ENCODE measurements around the gene SIX4.

Gene SIX4

GRCh38 chr14:60721326-60722106 lies 2.6 kb downstream of the SIX4 start:
- peak; percentile 53 for DNase-seq

- no peak for DNase-seq
These were observed 3.2 kb downstream of the SIX4 start for GRCh38 chr14:60720962-60721325.

- no peak for DNase-seq
These were observed 3.8 kb downstream of the SIX4 start for GRCh38 chr14:60720391-60720790.

DNA sequence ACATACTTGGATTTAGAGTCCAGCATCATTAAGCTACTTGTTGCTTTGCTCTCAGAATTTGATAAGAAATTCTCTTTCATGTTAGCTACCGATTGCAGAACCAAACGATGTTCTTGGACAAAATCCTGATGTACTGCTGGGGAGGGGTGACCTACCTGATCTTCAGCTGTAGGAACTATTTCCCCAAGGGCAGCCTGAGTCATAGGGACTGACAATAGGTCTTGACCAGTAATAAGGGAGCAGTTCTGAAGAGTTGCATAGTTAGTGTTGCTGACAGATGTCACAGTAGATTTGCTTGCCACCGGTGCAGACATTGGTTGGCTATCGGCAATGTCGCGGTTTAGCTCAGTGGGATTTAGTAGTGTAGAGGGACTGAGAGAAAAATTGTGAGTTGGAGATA lies 10.6 kb downstream of the SIX4 start:
- DNase-seq = no peak

DNA sequence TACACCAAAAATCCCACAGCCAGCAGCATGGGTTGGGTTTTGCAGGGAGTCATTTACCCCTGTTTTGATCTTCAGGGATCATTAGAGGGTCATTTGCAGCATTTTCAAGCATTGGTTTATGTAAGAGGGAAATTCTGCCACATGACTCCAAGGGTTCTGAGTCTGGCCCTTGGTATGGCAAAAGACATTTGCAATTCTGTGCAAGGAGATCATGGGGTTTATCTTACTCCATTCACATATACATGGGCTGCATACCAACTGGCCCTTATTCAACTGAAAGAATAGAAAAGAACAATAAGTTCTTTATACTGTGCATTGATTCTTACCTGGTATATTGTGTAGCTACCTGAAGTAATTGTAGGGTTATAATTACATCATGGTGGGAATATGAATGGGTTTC lies 13.7 kb downstream of the SIX4 start:
- no peak for DNase-seq

DNA sequence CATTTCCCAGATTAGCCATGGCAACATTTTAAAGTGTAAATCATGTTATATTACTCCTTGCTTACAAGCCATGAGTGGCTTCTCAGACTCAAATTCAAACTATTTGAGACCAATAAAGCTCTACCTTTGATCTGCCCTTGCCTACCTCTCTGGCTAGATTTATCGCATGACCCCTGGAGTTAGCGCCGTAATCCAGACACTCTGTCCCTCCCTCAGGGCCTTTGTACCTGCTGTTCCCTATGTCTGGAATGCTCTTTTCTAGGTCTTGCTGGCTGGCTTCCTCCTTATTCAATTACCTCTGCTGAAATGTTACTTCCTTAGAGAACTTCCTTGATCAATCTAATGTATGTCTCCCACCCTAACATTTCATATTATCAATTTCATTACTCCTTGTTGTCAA lies 16.3 kb downstream of the SIX4 start:
- no peak for DNase-seq

DNA sequence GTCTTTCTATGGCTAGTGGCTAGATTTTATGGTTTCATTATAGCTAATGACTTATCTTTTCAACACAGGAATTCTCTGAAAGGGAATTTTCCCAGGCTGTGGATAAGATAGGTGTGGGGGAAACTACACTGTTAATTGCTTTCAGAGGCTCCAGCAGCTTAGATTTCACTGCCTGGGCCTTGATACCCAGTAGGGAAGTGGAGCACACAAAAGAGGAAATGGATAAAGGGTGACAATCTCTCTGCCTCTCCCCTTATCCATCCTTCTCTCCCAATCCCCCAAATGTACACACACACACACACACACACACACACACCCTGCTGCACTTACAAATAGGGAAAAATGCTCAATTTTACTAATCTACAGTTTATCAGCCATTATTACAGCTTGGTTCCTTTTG lies 19.1 kb downstream of the SIX4 start:
- DNase-seq = no peak

DNA sequence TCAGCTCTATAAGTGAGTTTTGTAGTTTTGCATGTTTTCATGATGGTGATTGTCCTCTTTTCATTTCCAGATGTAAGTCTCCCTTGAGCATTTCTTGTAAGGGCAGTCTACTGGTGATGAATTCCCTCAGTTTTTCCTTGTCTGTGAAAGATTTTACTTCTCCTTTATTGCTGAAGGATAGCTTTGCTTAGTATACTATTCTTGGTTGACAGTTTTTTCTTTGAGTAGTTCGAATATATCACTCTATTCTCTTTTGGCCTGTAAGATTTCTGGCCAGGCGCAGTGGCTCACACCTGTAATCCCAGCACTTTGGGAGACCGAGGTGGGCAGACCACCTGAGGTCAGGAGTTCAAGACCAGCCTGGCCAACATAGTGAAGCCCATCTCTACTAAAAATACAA lies 23.6 kb downstream of the SIX4 start:
- no peak for DNase-seq

- DNase-seq = no peak
These were observed 28.8 kb downstream of the SIX4 start for GRCh38 chr14:60695327-60695726.

GRCh38 chr14:60691383-60692113 lies 32.6 kb downstream of the SIX4 start:
- no peak for DNase-seq

DNA sequence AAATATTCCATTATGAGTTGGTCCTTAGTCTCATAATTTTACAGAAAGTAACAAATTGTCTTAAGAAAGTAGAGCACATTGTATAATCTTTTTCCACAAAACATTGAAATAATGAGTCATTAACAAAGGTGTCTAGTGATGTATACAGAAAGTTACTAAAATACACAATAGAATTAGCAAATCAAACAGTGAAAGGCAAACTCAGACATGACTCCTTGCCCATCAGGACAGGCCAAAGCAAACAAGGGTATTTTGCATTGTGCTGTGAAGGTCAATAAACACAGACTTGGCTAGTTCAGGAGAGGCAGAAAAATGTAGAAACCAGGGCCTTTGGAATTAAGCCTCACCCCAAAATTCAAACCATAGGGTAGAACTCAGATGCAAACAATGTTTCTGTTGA lies 37.3 kb downstream of the SIX4 start:
- no peak for DNase-seq

DNA sequence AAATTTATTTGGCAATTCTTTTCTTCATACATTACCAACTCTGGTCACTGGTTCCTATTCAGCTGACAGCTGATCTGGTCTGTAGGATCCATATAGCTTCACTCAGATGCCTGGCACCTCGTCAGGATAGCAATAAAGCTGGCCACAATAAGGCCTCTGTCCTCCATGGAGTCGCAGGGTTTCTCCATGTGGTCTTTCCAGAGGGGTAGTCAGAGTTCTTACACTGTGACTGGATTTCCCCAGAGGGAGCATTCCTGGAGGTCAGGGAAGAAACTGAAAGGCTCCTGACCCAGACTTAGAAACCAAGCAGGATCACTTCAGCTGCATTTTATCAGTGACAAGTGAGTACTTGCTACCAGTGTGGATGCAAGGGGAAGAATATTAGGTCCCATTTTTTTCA lies 39.9 kb downstream of the SIX4 start:
- DNase-seq = no peak

DNA sequence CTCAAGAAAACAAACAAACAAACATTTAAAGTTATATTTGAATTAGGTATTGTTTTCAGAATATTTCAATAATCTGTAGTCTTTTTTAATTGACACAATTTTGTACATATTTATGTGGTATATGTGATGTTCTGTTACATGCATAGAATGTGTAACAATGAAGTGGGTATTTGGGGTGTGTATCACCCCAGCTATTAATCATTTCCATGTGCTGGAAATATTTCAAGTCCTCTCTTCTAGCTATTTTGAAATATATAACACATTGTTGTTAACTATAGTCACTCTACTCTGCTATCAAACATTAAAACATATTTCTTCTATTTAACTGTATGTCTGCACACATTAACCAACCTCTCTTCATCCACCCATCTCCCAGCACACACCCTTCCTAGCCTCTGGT lies 42.9 kb downstream of the SIX4 start:
- DNase-seq = no peak

DNA sequence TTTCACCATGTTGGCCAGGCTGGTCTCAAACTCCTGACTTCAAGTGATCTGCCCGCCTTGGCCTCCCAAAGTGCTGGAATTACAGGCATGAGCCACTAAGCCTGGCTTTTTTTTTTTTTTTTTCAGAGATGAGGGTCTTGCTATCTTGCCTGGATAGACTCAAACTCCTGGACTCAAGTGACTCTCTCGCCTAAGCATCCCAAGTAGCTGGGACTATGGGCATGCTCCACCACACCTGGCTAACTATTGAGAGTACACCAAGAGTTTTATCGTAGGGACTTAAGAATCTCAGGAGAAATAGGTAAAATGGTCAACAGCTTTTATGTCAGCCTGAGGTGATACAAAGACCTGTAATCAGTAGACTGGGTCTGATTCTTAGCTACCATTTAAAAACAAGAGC lies 43.6 kb downstream of the SIX4 start:
- no peak for DNase-seq

DNA sequence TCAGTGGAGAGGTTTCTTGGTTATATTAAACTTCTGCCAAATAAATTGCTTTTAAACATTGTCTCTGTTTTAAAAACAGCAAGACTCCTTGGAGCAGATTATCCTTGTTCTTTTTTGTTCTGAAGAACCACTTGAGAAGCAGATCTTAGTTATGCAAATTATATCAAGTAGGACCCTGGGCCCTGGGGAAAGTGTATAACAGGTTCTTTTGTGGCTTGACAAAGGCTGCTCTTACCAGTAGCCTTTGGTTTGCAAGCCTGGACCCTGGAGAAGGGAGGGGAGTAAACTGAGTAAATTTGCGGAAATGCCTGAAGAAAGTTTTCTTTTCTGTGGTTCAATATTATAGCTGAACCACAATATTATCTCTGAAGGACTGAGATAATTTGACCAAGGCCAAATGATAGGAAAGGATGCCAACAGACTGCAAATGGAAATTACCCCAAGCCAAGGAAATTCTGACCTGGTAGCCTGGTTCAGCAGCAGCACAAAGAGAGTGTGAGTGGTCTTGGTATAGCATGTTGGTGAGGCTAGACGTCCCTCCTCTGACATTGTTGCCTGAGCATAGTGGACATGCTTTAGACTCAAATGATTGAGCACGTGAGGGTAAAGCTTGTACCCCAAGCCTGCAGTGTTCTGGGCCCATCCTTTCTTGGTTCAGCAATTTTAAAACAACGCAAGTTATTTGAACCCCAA lies 44.4 kb downstream of the SIX4 start:
- no peak for DNase-seq

DNA sequence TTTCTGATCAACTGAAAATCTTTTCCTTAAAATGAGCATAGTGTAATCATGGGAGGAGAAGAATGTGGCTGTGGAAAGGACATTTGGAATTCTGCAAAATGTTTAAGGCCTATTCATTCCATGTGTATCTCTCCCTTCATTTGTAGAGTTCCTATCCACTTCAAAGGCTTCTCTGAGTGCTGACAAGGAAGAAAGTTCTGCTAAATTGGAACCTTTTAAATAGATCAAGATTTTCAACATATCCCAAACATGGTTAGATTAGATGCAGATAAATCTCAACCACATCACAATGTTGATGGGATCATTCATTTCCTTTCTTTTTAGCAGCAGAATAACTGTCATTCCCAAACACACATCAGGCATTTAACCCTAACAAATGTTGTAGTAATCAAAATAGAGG lies 46.5 kb downstream of the SIX4 start:
- no peak for DNase-seq

DNA sequence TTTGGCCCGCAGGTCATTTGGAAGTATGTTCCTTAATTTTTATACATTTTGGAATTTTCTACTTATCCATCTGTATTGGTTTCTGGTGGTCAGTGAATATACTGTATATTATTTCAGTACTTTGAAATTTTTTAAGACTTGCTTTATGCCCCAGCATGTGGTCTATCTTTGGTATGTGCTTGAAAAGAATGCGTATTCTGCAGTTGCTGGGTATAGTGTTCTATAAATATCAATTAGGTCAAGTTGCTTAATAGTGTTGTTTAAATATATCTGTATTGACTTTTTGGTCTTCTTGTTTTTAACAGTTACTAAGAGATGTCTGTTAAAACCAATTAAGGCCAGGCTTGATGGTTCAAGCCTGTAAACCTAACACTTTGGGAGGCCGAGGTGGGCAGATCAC lies 53.2 kb downstream of the SIX4 start:
- DNase-seq = no peak

DNA sequence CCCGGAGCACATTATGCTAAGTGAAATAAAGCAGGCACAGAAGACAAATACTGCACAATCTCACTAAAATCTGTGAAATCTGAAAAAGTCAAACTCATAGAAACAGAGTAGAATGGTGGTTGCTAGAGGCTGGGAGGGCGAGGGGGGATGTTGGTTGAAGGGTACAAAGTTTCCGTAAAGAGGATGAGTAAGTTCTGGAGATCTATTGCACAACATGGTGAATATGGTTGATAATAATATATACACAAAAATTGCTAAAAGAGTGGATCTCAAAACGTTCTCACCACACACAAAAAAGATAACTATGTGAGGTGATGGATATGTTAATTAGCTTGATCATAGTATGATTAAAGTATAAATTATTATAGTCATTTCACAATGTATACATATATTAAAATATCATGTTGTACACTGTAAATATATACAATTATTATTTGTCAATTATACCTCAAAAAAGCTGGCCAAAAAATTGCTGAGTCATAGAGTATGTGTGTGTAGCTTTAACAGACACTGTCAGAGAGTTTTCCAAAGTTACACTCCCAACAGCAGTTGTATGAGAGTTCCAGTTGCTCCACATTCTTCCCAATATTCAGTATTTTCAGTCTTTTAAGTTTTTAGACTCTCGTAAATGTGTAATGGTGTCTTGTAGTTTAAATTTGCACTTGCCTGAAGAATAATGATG lies 55.6 kb downstream of the SIX4 start:
- DNase-seq = no peak

GRCh38 chr14:60665177-60665550 lies 59.0 kb downstream of the SIX4 start:
- no peak for DNase-seq

DNA sequence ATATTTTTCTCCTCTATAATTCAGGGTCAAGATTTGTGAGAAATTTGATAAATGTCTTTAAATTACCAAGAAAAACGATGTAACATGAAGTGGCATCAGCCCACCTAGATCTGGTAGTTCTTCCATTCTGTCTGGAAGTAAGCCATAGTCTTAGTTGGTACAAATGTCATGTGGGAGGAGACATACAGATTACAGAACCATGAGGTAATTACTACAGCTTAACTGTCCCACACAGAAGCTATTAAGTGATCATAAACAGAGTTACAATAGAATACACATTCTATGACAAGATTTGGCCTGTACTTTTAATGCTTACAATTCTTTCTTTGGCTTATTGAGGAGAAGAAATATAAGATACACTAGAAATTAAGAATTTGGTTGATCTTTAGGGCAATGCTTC lies 61.2 kb downstream of the SIX4 start:
- DNase-seq = no peak

GRCh38 chr14:60661721-60662120 lies 62.4 kb downstream of the SIX4 start:
- no peak for DNase-seq
